Vagina (tissue), 2 donors: ENCODE data around the gene TMEM144. TPM values are rescaled to one million over a fixed set of nuclear protein-coding genes. Genes with fewer than 3 reads are reported as not detected.
"Not testable (repeated sequence)": the region's sequence is repeated elsewhere in the genome, so short reads cannot be mapped to it uniquely, and the experiment has no call there.

ENCODE experiments used
- DNase-seq, 2 donors: peaks; one replicate each; pipeline ENCODE4 v3.0.0-alpha.2; 2017; ENCODE audit errors: extremely low spot score in 2 of 2
- H3K27ac ChIP-seq: fragments of 200-600 bp; sonication (generic); one replicate; pipeline ENCODE4 v1.5.1; 2019
- H3K27me3 ChIP-seq: fragments of 200-600 bp; sonication (generic); one replicate; pipeline ENCODE4 v1.5.1; 2019
- H3K36me3 ChIP-seq, 2 donors: fragments of 200-600 bp; sonication (generic); one replicate each; pipeline ENCODE4 v1.5.1; 2017 to 2019
- H3K4me1 ChIP-seq: fragments of 200-600 bp; sonication (generic); one replicate; pipeline ENCODE4 v1.5.1; 2019
- H3K4me3 ChIP-seq, 2 donors: fragments of 200-600 bp; sonication (generic); 1 replicate in 1 of 2; 2 replicates in 1 of 2; pipeline ENCODE4 v1.5.1; 2016 to 2019
- H3K9me3 ChIP-seq: fragments of 200-600 bp; sonication (generic); one replicate; pipeline ENCODE4 v1.5.1; 2019
- CTCF ChIP-seq, 3 experiments: fragments of 450-650 bp in 2 of 3; fragments of 200-600 bp in 1 of 3; sonication (generic) in 1 of 3; IDR thresholded peaks; one replicate each; pipeline ENCODE4 v1.5.1; 2017 to 2019; ENCODE audit warnings: antibody characterized with exemption in 3 of 3, mild to moderate bottlenecking in 2 of 3, moderate library complexity in 2 of 3
- POLR2A ChIP-seq, 2 donors: fragments of 450-650 bp; IDR thresholded peaks; one replicate each; pipeline ENCODE4 v1.6.1; 2017; ENCODE audit warnings: antibody characterized with exemption in 2 of 2, mild to moderate bottlenecking in 2 of 2, moderate library complexity in 2 of 2
- POLR2AphosphoS5 ChIP-seq, 2 donors: sonication (generic); formaldehyde crosslinking; IDR thresholded peaks; one replicate each; pipeline ENCODE4 v1.9.0; 2017; ENCODE audit warnings: antibody characterized with exemption in 2 of 2, mild to moderate bottlenecking in 2 of 2, low read depth in 1 of 2; ENCODE audit not compliant: insufficient read depth in 1 of 2
- intact Hi-C: fragments of 100-400 bp; cut with DNase I; formaldehyde crosslinking; loops from one replicate; pipeline ENCODE4 v1.15.1; 2023
- total RNA-seq: library from RNA; depleted of rRNA; stranded (reverse); fragments of >200 nt; gene quantifications from one replicate; pipeline ENCODE4 v1.2.3, GENCODE V29; 2016

Gene TMEM144
- total RNA-seq, 1 donor from 2014 or later = 5.6 TPM

DNA sequence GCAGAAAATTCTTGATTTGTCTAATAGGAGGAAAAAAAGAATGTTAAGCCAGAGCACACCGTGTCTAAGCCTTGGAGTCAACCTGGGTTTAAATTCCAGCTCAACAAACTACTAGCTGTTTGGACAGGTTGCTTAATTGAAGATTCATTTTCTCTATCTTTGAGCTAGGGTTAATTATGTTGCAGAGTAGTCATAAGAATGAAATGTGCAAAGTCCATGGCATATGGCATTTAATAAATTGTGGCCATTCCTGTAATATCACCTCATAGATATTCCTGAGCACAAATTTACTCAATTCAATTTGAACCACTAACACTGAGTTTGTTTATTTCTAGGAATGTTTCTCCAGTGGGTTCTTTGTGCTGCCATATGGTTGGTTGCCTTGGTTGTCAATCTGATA is 4.6 kb downstream of the TMEM144 start:
- Histone ChIP-seq H3K27me3 (no peaks in the 10 kb centered on the region), H3K27ac (no peak overlapping the region), H3K36me3 (no peaks in the 10 kb centered on the region), H3K4me1 (peaks cover 10% of the 10 kb centered on the region), H3K4me3 (no peak overlapping the region), H3K9me3 (no peaks in the 10 kb centered on the region)
- TF ChIP-seq POLR2A (IDR thresholded peaks at IDR 0.05) = no peak
- TF ChIP-seq POLR2AphosphoS5 (IDR thresholded peaks at IDR 0.05; ENCODE audit: insufficient read depth in 1 of 2, low read depth in 1 of 2) = no peak
- TF ChIP-seq CTCF (IDR thresholded peaks at IDR 0.05) = no peak
- intact Hi-C loops = no loop called here
- DNase-seq = no peak

- intact Hi-C loops = no loop called here
- TF ChIP-seq POLR2A (IDR thresholded peaks at IDR 0.05) = no peak
- no peak for TF ChIP-seq POLR2AphosphoS5 (IDR thresholded peaks at IDR 0.05; ENCODE audit: insufficient read depth in 1 of 2, low read depth in 1 of 2)
- no peak for TF ChIP-seq CTCF (IDR thresholded peaks at IDR 0.05)
- H3K36me3 ChIP-seq = no peaks in the 10 kb centered on the region
- no peaks in the 10 kb centered on the region for H3K9me3 ChIP-seq
- DNase-seq = no peak
- H3K4me3 ChIP-seq = no peak overlapping the region
- no peaks in the 10 kb centered on the region for H3K27me3 ChIP-seq
- H3K27ac ChIP-seq = no peak overlapping the region
- H3K4me1 ChIP-seq = no peaks in the 10 kb centered on the region
Observed at GRCh38 chr4:158217763-158218162, 7.5 kb downstream of the TMEM144 start.

- no peaks in the 10 kb centered on the region for H3K27me3 ChIP-seq
- no peak overlapping the region for H3K27ac ChIP-seq
- H3K9me3 ChIP-seq = no peaks in the 10 kb centered on the region
- no peak overlapping the region for H3K4me3 ChIP-seq
- intact Hi-C loops = no loop called here
- no peak for DNase-seq
- no peak for TF ChIP-seq POLR2A (IDR thresholded peaks at IDR 0.05)
- no peak for TF ChIP-seq POLR2AphosphoS5 (IDR thresholded peaks at IDR 0.05; ENCODE audit: insufficient read depth in 1 of 2, low read depth in 1 of 2)
- no peak for TF ChIP-seq CTCF (IDR thresholded peaks at IDR 0.05)
- no peaks in the 10 kb centered on the region for H3K4me1 ChIP-seq
- H3K36me3 ChIP-seq = no peaks in the 10 kb centered on the region
Observed at GRCh38 chr4:158219623-158220022, 9.3 kb downstream of the TMEM144 start.

- H3K36me3 ChIP-seq, intact Hi-C loops, H3K4me1 ChIP-seq, H3K9me3 ChIP-seq, H3K27ac ChIP-seq, H3K27me3 ChIP-seq, H3K4me3 ChIP-seq, DNase-seq: not testable (repeated sequence)
Observed at GRCh38 chr4:158224318-158224717, 14.0 kb downstream of the TMEM144 start.

- H3K36me3 ChIP-seq, H3K27me3 ChIP-seq, H3K4me1 ChIP-seq, H3K4me3 ChIP-seq, DNase-seq, H3K27ac ChIP-seq, intact Hi-C loops, H3K9me3 ChIP-seq: not testable (repeated sequence)
Observed at GRCh38 chr4:158224999-158225398, 14.7 kb downstream of the TMEM144 start.

- DNase-seq, H3K36me3 ChIP-seq, H3K4me1 ChIP-seq, H3K9me3 ChIP-seq, intact Hi-C loops, H3K27me3 ChIP-seq, H3K4me3 ChIP-seq, H3K27ac ChIP-seq: not testable (repeated sequence)
Observed at GRCh38 chr4:158227880-158228279, 17.6 kb downstream of the TMEM144 start.

- H3K4me3 ChIP-seq, H3K4me1 ChIP-seq, H3K27ac ChIP-seq, H3K27me3 ChIP-seq, DNase-seq, H3K9me3 ChIP-seq, intact Hi-C loops, H3K36me3 ChIP-seq: not testable (repeated sequence)
Observed at GRCh38 chr4:158228399-158228798, 18.1 kb downstream of the TMEM144 start.
